K562 (cell line): ENCODE measurements around the gene WDR90. TPM values are rescaled to one million over a fixed set of nuclear protein-coding genes. Genes with fewer than 3 reads are reported as not detected.

Source experiments
- ARNT ChIP-seq, 2 experiments: fragments of 450-650 bp; IDR thresholded peaks; 2 replicates each; pipeline ENCODE4 v1.6.1; 2016; ENCODE audit warnings: mild to moderate bottlenecking in 1 of 2
- BRF1 ChIP-seq: IDR thresholded peaks from 3 replicates; pipeline ENCODE4 v1.6.1; 2011; ENCODE audit warnings: borderline replicate concordance, mild to moderate bottlenecking; ENCODE audit not compliant: insufficient read length; ENCODE audit errors: extremely low read depth
- CCAR2 ChIP-seq: fragments of 200-400 bp; formaldehyde crosslinking; IDR thresholded peaks from 2 replicates; pipeline ENCODE4 v1.6.1; 2017; ENCODE audit warnings: mild to moderate bottlenecking, low read depth, low read length
- CREM ChIP-seq: IDR thresholded peaks from 2 replicates; pipeline ENCODE4 v1.6.1; 2014; ENCODE audit warnings: antibody characterized with exemption, low read depth
- DIDO1 ChIP-seq: fragments of 450-650 bp; IDR thresholded peaks from 2 replicates; pipeline ENCODE4 v1.6.1; 2016; ENCODE audit warnings: low read depth, missing biosample characterization, missing genetic modification characterization
- DMBX1 ChIP-seq: fragments of 250-450 bp; sonication (Bioruptor Pico); IDR thresholded peaks from 2 replicates; pipeline ENCODE4 v1.8.0; 2022; ENCODE audit warnings: inconsistent platforms, mild to moderate bottlenecking, moderate library complexity, borderline replicate concordance
- ETV1 ChIP-seq: fragments of 450-650 bp; conservative IDR thresholded peaks from 2 replicates; pipeline ENCODE4 v1.6.1; 2016; ENCODE audit warnings: missing genetic modification characterization, control low read depth, low read depth, missing compliant biosample characterization
- FOXA1 ChIP-seq: fragments of 450-650 bp; IDR thresholded peaks from 2 replicates; pipeline ENCODE4 v1.6.1; 2016; ENCODE audit warnings: mild to moderate bottlenecking, borderline replicate concordance
- HCFC1 ChIP-seq: IDR thresholded peaks from 2 replicates; pipeline ENCODE4 v1.6.1; 2012; ENCODE audit warnings: low read depth, low read length, improper control_type of control experiment
- HMG20B ChIP-seq: fragments of 250-450 bp; sonication (Bioruptor Pico); IDR thresholded peaks from 2 replicates; pipeline ENCODE4 v1.5.0; 2021; ENCODE audit warnings: mild to moderate bottlenecking
- NR2C2 ChIP-seq, 2 experiments: fragments of 200-800 bp in 1 of 2; sonication (Bioruptor generic) in 1 of 2; sonication (generic) in 1 of 2; formaldehyde crosslinking in 1 of 2; IDR thresholded peaks; 2 replicates each; pipeline versions ENCODE4 v1.6.1 to v1.8.0; 2016 to 2022; ENCODE audit warnings: mild to moderate bottlenecking in 1 of 2, missing compliant biosample characterization in 1 of 2, missing genetic modification characterization in 1 of 2, missing genetic modification reagents in 1 of 2
- NR4A1 ChIP-seq, 2 experiments: fragments of 250-450 bp in 1 of 2; fragments of 450-650 bp in 1 of 2; sonication (Bioruptor Pico) in 1 of 2; IDR thresholded peaks; 2 replicates each; pipeline versions ENCODE4 v1.4.0 to v1.6.1; 2016 to 2020; ENCODE audit warnings: mild to moderate bottlenecking in 2 of 2, missing compliant biosample characterization in 1 of 2, missing genetic modification characterization in 1 of 2, moderate library complexity in 1 of 2
- PREB ChIP-seq: sonication (generic); formaldehyde crosslinking; IDR thresholded peaks from 2 replicates; pipeline ENCODE4 v1.8.1; 2023; ENCODE audit warnings: mild to moderate bottlenecking, missing genetic modification reagents
- RAD51 ChIP-seq: fragments of 450-650 bp; IDR thresholded peaks from 2 replicates; pipeline ENCODE4 v1.7.1; 2016; ENCODE audit warnings: low read depth, mild to moderate bottlenecking, borderline replicate concordance
- RUNX1 ChIP-seq: sonication (generic); IDR thresholded peaks from 2 replicates; pipeline ENCODE4 v1.6.1; 2016; ENCODE audit warnings: antibody characterized with exemption, low read depth
- SMARCA5 ChIP-seq: fragments of 450-650 bp; IDR thresholded peaks from 2 replicates; pipeline ENCODE4 v1.6.1; 2016
- SMARCE1 ChIP-seq: fragments of 450-650 bp; IDR thresholded peaks from 2 replicates; pipeline ENCODE4 v1.7.1; 2016; ENCODE audit warnings: mild to moderate bottlenecking
- TCF3 ChIP-seq: sonication (generic); formaldehyde crosslinking; IDR thresholded peaks from 2 replicates; pipeline ENCODE4 v1.4.0; 2020; ENCODE audit warnings: mild to moderate bottlenecking, missing genetic modification reagents
- ZBTB11 ChIP-seq, 3 experiments: fragments of 200-800 bp in 1 of 3; fragments of 250-450 bp in 1 of 3; fragments of 450-650 bp in 1 of 3; sonication (Bioruptor Pico) in 1 of 3; sonication (Bioruptor generic) in 1 of 3; formaldehyde crosslinking in 1 of 3; IDR thresholded peaks; 2 replicates each; pipeline versions ENCODE4 v1.6.1 to v1.8.0; 2016 to 2022; ENCODE audit warnings: mild to moderate bottlenecking in 2 of 3, missing genetic modification characterization in 2 of 3, missing compliant biosample characterization in 1 of 3, moderate library complexity in 1 of 3
- ZEB2 ChIP-seq: fragments of 450-650 bp; IDR thresholded peaks from 2 replicates; pipeline ENCODE4 v1.6.1; 2016
- ZNF253 ChIP-seq: fragments of 250-450 bp; sonication (Bioruptor Pico); conservative IDR thresholded peaks from 2 replicates; pipeline ENCODE4 v1.6.1; 2021; ENCODE audit warnings: mild to moderate bottlenecking
- ZNF384 ChIP-seq: IDR thresholded peaks from 2 replicates; pipeline ENCODE4 v1.6.1; 2012; ENCODE audit warnings: low read depth, low read length, improper control_type of control experiment
- ZNF75A ChIP-seq: fragments of 450-650 bp; formaldehyde crosslinking; IDR thresholded peaks from 2 replicates; pipeline ENCODE4 v1.4.0; 2020; ENCODE audit warnings: mild to moderate bottlenecking
- ZNF77 ChIP-seq: fragments of 250-450 bp; sonication (Bioruptor Pico); IDR thresholded peaks from 2 replicates; pipeline ENCODE4 v1.5.0; 2020
- polyA plus RNA-seq, 8 experiments: library from polyadenylated mRNA; depleted of rRNA in 4 of 8; stranded (reverse) in 5 of 8; unstranded in 3 of 8; fragments of >200 nt; fragmentation: Nextera tagmentation in 2 of 8; fragmentation: Illumina TruSeq in 1 of 8; extraction: Ambion mirVana in 2 of 8; extraction: Trizol in 1 of 8; gene quantifications; 2 replicates each; pipeline versions ENCODE4 v1.2.1 to v1.2.3, GENCODE V29; 2011 to 2014; ENCODE audit warnings: inconsistent platforms in 1 of 8, missing spikeins in 1 of 8
- total RNA-seq, 7 experiments: library from RNA; depleted of rRNA in 6 of 7; stranded (reverse); fragments of >200 nt in 6 of 7; fragmentation: Illumina TruSeq in 2 of 7; extraction: Trizol in 2 of 7; gene quantifications; 2 replicates each; pipeline versions ENCODE4 v1.2.1 to v1.2.3, GENCODE V29; 2011 to 2021; ENCODE audit warnings: low replicate concordance in 1 of 7

Gene WDR90
- total and polyA plus RNA-seq, 9 of the 15 experiments (the other 6 are each of a cell fraction or from before 2014, with no cell fraction given), result 0.44 to 12.6 (median 3.3) TPM

GRCh38 chr16:636206-637080 lies 12.7 kb upstream of the WDR90 start, which contains the start of gene METTL26 (continued):
- TF ChIP-seq PREB (CRISPR knock-in tag) (no peak), HMG20B (CRISPR knock-in tag) (no peak), ZNF253 (CRISPR knock-in tag) (no peak), NR4A1 (CRISPR knock-in tag; IDR thresholded peaks at IDR 0.05) (no peak), NR4A1 (tag; IDR thresholded peaks at IDR 0.05) (0 out of 2 replicates have a peak, but pooled peaks have one; percentile 34), ARNT (IDR thresholded peaks at IDR 0.05) (peak in 1 of 2 experiments; percentile 66; a peak in 1 of 4 replicates), CREM (peak; percentile 90), BRF1 (peak; percentile 80), CCAR2 (no peak), SMARCE1 (no peak), ZEB2 (peak; percentile 48; the same call in 1 of the 2 replicates), ZNF75A (CRISPR knock-in tag) (no peak), TCF3 (CRISPR knock-in tag) (peak; percentile 31; the same call in 1 of the 2 replicates), DMBX1 (CRISPR knock-in tag) (peak; percentile 38; the same call in 1 of the 2 replicates), SMARCA5 (peak; percentile 64), DIDO1 (tag) (no peak), RUNX1 (no peak; the same call in 1 of the 2 replicates), RAD51 (no peak), ETV1 (no peak), ZNF77 (CRISPR knock-in tag) (no peak), NR2C2 (CRISPR knock-in tag; IDR thresholded peaks at IDR 0.05) (peak; percentile 87), NR2C2 (tag; IDR thresholded peaks at IDR 0.05) (peak; percentile 97), ZBTB11 (CRISPR knock-in tag; IDR thresholded peaks at IDR 0.05) (peak in 2 of 3 experiments; percentile 31 to 86; a peak in 3 of 6 replicates), HCFC1 (peak; percentile 98), ZNF384 (peak; percentile 47; the same call in 1 of the 2 replicates), FOXA1 (no peak)
